ENCODE data around the gene AP5B1.

AP5B1 gene

GRCh38 chr11:65780770-65781151 is at the start of gene AP5B1:
TSS of gene AP5B1 (minus strand) at chr11:65780976. CDS start at chr11:65780591, 385 bp downstream.
- in situ Hi-C loops (cut with MboI; ENCODE audit: low sequenced_read_pairs) = no loop called here

GRCh38 chr11:65829459-65829858 is 48.7 kb upstream of the AP5B1 start:
- in situ Hi-C loops (cut with MboI; ENCODE audit: low sequenced_read_pairs) = no loop called here

- in situ Hi-C loops (cut with MboI; ENCODE audit: low sequenced_read_pairs) = no loop called here
These were observed 46.4 kb upstream of the AP5B1 start for GRCh38 chr11:65826984-65827735.

GRCh38 chr11:65822776-65823528 is 42.2 kb upstream of the AP5B1 start:
- in situ Hi-C loops (cut with MboI; ENCODE audit: low sequenced_read_pairs) = no loop called here

GRCh38 chr11:65821107-65821506 is 40.3 kb upstream of the AP5B1 start:
- in situ Hi-C loops (cut with MboI; ENCODE audit: low sequenced_read_pairs) = no loop called here

- in situ Hi-C loops (cut with MboI; ENCODE audit: low sequenced_read_pairs) = no loop called here
These were observed 37.3 kb upstream of the AP5B1 start for GRCh38 chr11:65817835-65818680.

- in situ Hi-C loops (cut with MboI; ENCODE audit: low sequenced_read_pairs) = no loop called here
These were observed 36.6 kb upstream of the AP5B1 start for GRCh38 chr11:65817312-65817834.

GRCh38 chr11:65816696-65817095 is 35.9 kb upstream of the AP5B1 start:
- in situ Hi-C loops (cut with MboI; ENCODE audit: low sequenced_read_pairs) = no loop called here

- in situ Hi-C loops (cut with MboI; ENCODE audit: low sequenced_read_pairs) = no loop called here
These were observed 34.3 kb upstream of the AP5B1 start for GRCh38 chr11:65814986-65815565.

GRCh38 chr11:65814131-65814985 is 33.6 kb upstream of the AP5B1 start:
- in situ Hi-C loops (cut with MboI; ENCODE audit: low sequenced_read_pairs) = no loop called here

GRCh38 chr11:65811764-65812475 is 31.1 kb upstream of the AP5B1 start:
- in situ Hi-C loops (cut with MboI; ENCODE audit: low sequenced_read_pairs) = no loop called here

- in situ Hi-C loops (cut with MboI; ENCODE audit: low sequenced_read_pairs) = no loop called here
These were observed 29.5 kb upstream of the AP5B1 start for GRCh38 chr11:65810046-65810868.

- in situ Hi-C loops (cut with MboI; ENCODE audit: low sequenced_read_pairs) = no loop called here
These were observed 28.7 kb upstream of the AP5B1 start for GRCh38 chr11:65809496-65809895.

- in situ Hi-C loops (cut with MboI; ENCODE audit: low sequenced_read_pairs) = no loop called here
These were observed 28.1 kb upstream of the AP5B1 start for GRCh38 chr11:65808744-65809341.

- in situ Hi-C loops (cut with MboI; ENCODE audit: low sequenced_read_pairs) = no loop called here
These were observed 26.2 kb upstream of the AP5B1 start for GRCh38 chr11:65806979-65807378.

GRCh38 chr11:65803797-65804492 is 23.2 kb upstream of the AP5B1 start:
- in situ Hi-C loops (cut with MboI; ENCODE audit: low sequenced_read_pairs) = no loop called here

- in situ Hi-C loops (cut with MboI; ENCODE audit: low sequenced_read_pairs) = no loop called here
These were observed 22.1 kb upstream of the AP5B1 start for GRCh38 chr11:65802841-65803240.

Measured in hTERT RPE-1 (cell line).